Measurements from ENCODE around the gene AADAC.

AADAC gene

DNA sequence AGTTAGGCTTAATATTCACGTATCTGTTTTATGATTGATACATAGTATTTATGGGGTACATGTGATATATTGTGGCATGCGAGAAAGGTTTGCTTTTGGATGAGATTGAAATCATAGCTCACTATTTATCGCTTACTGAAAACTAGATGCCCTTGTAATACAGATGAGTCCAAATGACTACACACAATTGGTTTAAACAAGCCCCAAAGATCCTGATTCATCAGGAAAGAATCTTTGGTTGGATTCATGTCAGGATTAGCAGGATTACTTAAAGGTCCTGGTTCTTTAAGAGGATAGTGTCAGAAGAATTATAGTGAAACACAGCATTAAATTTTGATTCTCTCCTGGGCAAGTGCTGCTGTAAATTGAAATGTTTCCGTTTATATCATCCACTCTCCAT, 18.6 kb upstream of the AADAC start:
- Histone ChIP-seq H3K79me1 (ENCODE audit: low read length) (no peaks in the 10 kb centered on the region), H2AK5ac (ENCODE audit: low read length) (no peak overlapping the region), H2AFZ (ENCODE audit: insufficient read depth, low read length, poor library complexity) (no peak overlapping the region), H3K27me3 (ENCODE audit: insufficient read depth, low read length) (no peaks in the 10 kb centered on the region), H3K27ac (ENCODE audit: low read depth, low read length) (no peak overlapping the region), H3K9ac (ENCODE audit: low read length) (no peak overlapping the region), H3K4me2 (ENCODE audit: low read length) (no peak overlapping the region), H3K36me3 (ENCODE audit: control insufficient read depth in 1 of 2, insufficient read depth in 2 of 2, low read length in 2 of 2) (no peaks in the 10 kb centered on the region), H3K4ac (ENCODE audit: low read depth, low read length) (no peak overlapping the region), H2BK5ac (ENCODE audit: low read depth, low read length, poor library complexity) (no peak overlapping the region), H3K18ac (ENCODE audit: low read length) (no peak overlapping the region), H3K23ac (ENCODE audit: low read length) (no peak overlapping the region), H2BK12ac (ENCODE audit: low read length) (no peak overlapping the region), H4K91ac (ENCODE audit: low read depth, low read length) (no peak overlapping the region), H4K8ac (ENCODE audit: low read depth, low read length) (no peak overlapping the region), H3K4me3 (ENCODE audit: low read depth, low read length) (no peak overlapping the region), H3K79me2 (ENCODE audit: control insufficient read depth, insufficient read depth, low read length, poor library complexity) (no peaks in the 10 kb centered on the region), H3K14ac (ENCODE audit: low read length) (no peak overlapping the region), H2BK120ac (ENCODE audit: insufficient read depth, low read length, poor library complexity) (no peak overlapping the region), H4K12ac (ENCODE audit: low read depth, low read length) (no peak overlapping the region), H3K4me1 (ENCODE audit: control insufficient read depth in 1 of 2, insufficient read depth in 2 of 2, low read length in 2 of 2) (no peaks in the 10 kb centered on the region), H3K9me3 (ENCODE audit: insufficient read depth, low read depth, low read length) (no peaks in the 10 kb centered on the region)
- DNase-seq, result peak in 1 of 2 donors; percentile 58
- 100% methylated on average over 1 of the region's 4 CpGs for WGBS (ENCODE audit: extremely low coverage, insufficient coverage, insufficient read length)

- no peaks in the 10 kb centered on the region for H3K79me1 ChIP-seq (ENCODE audit: low read length)
- H3K18ac ChIP-seq (ENCODE audit: low read length), result no peak overlapping the region
- no peak overlapping the region for H4K91ac ChIP-seq (ENCODE audit: low read depth, low read length)
- H3K4me2 ChIP-seq (ENCODE audit: low read length), result no peak overlapping the region
- no peaks in the 10 kb centered on the region for H3K79me2 ChIP-seq (ENCODE audit: control insufficient read depth, insufficient read depth, low read length, poor library complexity)
- no peak overlapping the region for H3K9ac ChIP-seq (ENCODE audit: low read length)
- no peak overlapping the region for H2AFZ ChIP-seq (ENCODE audit: insufficient read depth, low read length, poor library complexity)
- no peak overlapping the region for H2BK12ac ChIP-seq (ENCODE audit: low read length)
- H3K4me3 ChIP-seq (ENCODE audit: low read depth, low read length), result no peak overlapping the region
- DNase-seq, result peak in 1 of 2 donors; percentile 14
- no peak overlapping the region for H3K14ac ChIP-seq (ENCODE audit: low read length)
- H3K23ac ChIP-seq (ENCODE audit: low read length), result no peak overlapping the region
- H2BK120ac ChIP-seq (ENCODE audit: insufficient read depth, low read length, poor library complexity), result no peak overlapping the region
- no peak overlapping the region for H3K4ac ChIP-seq (ENCODE audit: low read depth, low read length)
- H2BK5ac ChIP-seq (ENCODE audit: low read depth, low read length, poor library complexity), result no peak overlapping the region
- H4K12ac ChIP-seq (ENCODE audit: low read depth, low read length), result no peak overlapping the region
- H3K27ac ChIP-seq (ENCODE audit: low read depth, low read length), result no peak overlapping the region
- no peak overlapping the region for H4K8ac ChIP-seq (ENCODE audit: low read depth, low read length)
- no peak overlapping the region for H2AK5ac ChIP-seq (ENCODE audit: low read length)
- no peaks in the 10 kb centered on the region for H3K27me3 ChIP-seq (ENCODE audit: insufficient read depth, low read length)
- H3K4me1 ChIP-seq (ENCODE audit: control insufficient read depth in 1 of 2, insufficient read depth in 2 of 2, low read length in 2 of 2), result no peaks in the 10 kb centered on the region
- no CpG with 5 or more reads among the region's 1 CpG for WGBS (ENCODE audit: extremely low coverage, insufficient coverage, insufficient read length)
- no peaks in the 10 kb centered on the region for H3K9me3 ChIP-seq (ENCODE audit: insufficient read depth, low read depth, low read length)
- no peaks in the 10 kb centered on the region for H3K36me3 ChIP-seq (ENCODE audit: control insufficient read depth in 1 of 2, insufficient read depth in 2 of 2, low read length in 2 of 2)
Observed at GRCh38 chr3:151796105-151796680, 17.7 kb upstream of the AADAC start.

DNA sequence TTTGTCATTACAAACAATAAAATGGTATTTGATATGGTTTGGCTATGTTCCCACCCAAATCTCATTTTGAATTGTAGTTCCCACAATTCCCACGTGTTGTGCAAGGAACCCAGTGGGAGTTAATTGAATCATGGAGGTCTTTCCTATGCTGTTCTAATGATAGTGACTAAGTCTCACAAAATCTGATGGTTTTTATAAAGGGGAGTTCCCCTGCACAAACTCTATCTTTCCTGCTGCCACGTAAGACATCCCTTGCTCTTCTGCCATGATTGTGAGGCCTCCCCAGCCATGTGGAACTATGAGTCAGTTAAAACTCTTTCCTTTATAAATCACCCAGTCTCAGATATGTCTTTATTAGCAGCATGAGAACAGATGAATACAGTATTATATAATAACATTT, 15.4 kb upstream of the AADAC start:
- H3K18ac ChIP-seq (ENCODE audit: low read length), result no peak overlapping the region
- no peaks in the 10 kb centered on the region for H3K36me3 ChIP-seq (ENCODE audit: control insufficient read depth in 1 of 2, insufficient read depth in 2 of 2, low read length in 2 of 2)
- no peak overlapping the region for H2BK120ac ChIP-seq (ENCODE audit: insufficient read depth, low read length, poor library complexity)
- no peak overlapping the region for H4K12ac ChIP-seq (ENCODE audit: low read depth, low read length)
- H3K79me2 ChIP-seq (ENCODE audit: control insufficient read depth, insufficient read depth, low read length, poor library complexity), result no peaks in the 10 kb centered on the region
- H3K27ac ChIP-seq (ENCODE audit: low read depth, low read length), result no peak overlapping the region
- no peak overlapping the region for H4K8ac ChIP-seq (ENCODE audit: low read depth, low read length)
- H4K91ac ChIP-seq (ENCODE audit: low read depth, low read length), result no peak overlapping the region
- no peaks in the 10 kb centered on the region for H3K4me1 ChIP-seq (ENCODE audit: control insufficient read depth in 1 of 2, insufficient read depth in 2 of 2, low read length in 2 of 2)
- no peak overlapping the region for H3K9ac ChIP-seq (ENCODE audit: low read length)
- no peaks in the 10 kb centered on the region for H3K9me3 ChIP-seq (ENCODE audit: insufficient read depth, low read depth, low read length)
- H2BK12ac ChIP-seq (ENCODE audit: low read length), result no peak overlapping the region
- no peak overlapping the region for H3K23ac ChIP-seq (ENCODE audit: low read length)
- H3K4me3 ChIP-seq (ENCODE audit: low read depth, low read length), result no peak overlapping the region
- no peak overlapping the region for H2AFZ ChIP-seq (ENCODE audit: insufficient read depth, low read length, poor library complexity)
- no peak overlapping the region for H3K4me2 ChIP-seq (ENCODE audit: low read length)
- H2BK5ac ChIP-seq (ENCODE audit: low read depth, low read length, poor library complexity), result no peak overlapping the region
- no peak overlapping the region for H3K4ac ChIP-seq (ENCODE audit: low read depth, low read length)
- no peaks in the 10 kb centered on the region for H3K79me1 ChIP-seq (ENCODE audit: low read length)
- no peak overlapping the region for H3K14ac ChIP-seq (ENCODE audit: low read length)
- DNase-seq, result no peak
- no peak overlapping the region for H2AK5ac ChIP-seq (ENCODE audit: low read length)
- no peaks in the 10 kb centered on the region for H3K27me3 ChIP-seq (ENCODE audit: insufficient read depth, low read length)
- no CpG with 5 or more reads among the region's 2 CpGs for WGBS (ENCODE audit: extremely low coverage, insufficient coverage, insufficient read length)

- no peak overlapping the region for H2BK5ac ChIP-seq (ENCODE audit: low read depth, low read length, poor library complexity)
- no peak overlapping the region for H3K23ac ChIP-seq (ENCODE audit: low read length)
- H3K4me2 ChIP-seq (ENCODE audit: low read length), result no peak overlapping the region
- H2AK5ac ChIP-seq (ENCODE audit: low read length), result no peak overlapping the region
- no CpG with 5 or more reads among the region's 2 CpGs for WGBS (ENCODE audit: extremely low coverage, insufficient coverage, insufficient read length)
- DNase-seq, result no peak
- H3K79me1 ChIP-seq (ENCODE audit: low read length), result no peaks in the 10 kb centered on the region
- H4K8ac ChIP-seq (ENCODE audit: low read depth, low read length), result no peak overlapping the region
- no peaks in the 10 kb centered on the region for H3K36me3 ChIP-seq (ENCODE audit: control insufficient read depth in 1 of 2, insufficient read depth in 2 of 2, low read length in 2 of 2)
- no peak overlapping the region for H4K12ac ChIP-seq (ENCODE audit: low read depth, low read length)
- H2AFZ ChIP-seq (ENCODE audit: insufficient read depth, low read length, poor library complexity), result no peak overlapping the region
- no peak overlapping the region for H3K4ac ChIP-seq (ENCODE audit: low read depth, low read length)
- no peak overlapping the region for H3K4me3 ChIP-seq (ENCODE audit: low read depth, low read length)
- no peaks in the 10 kb centered on the region for H3K27me3 ChIP-seq (ENCODE audit: insufficient read depth, low read length)
- H3K9me3 ChIP-seq (ENCODE audit: insufficient read depth, low read depth, low read length), result no peaks in the 10 kb centered on the region
- H3K4me1 ChIP-seq (ENCODE audit: control insufficient read depth in 1 of 2, insufficient read depth in 2 of 2, low read length in 2 of 2), result no peaks in the 10 kb centered on the region
- H3K79me2 ChIP-seq (ENCODE audit: control insufficient read depth, insufficient read depth, low read length, poor library complexity), result no peaks in the 10 kb centered on the region
- no peak overlapping the region for H2BK12ac ChIP-seq (ENCODE audit: low read length)
- no peak overlapping the region for H3K18ac ChIP-seq (ENCODE audit: low read length)
- no peak overlapping the region for H3K27ac ChIP-seq (ENCODE audit: low read depth, low read length)
- H3K14ac ChIP-seq (ENCODE audit: low read length), result no peak overlapping the region
- no peak overlapping the region for H3K9ac ChIP-seq (ENCODE audit: low read length)
- H2BK120ac ChIP-seq (ENCODE audit: insufficient read depth, low read length, poor library complexity), result no peak overlapping the region
- no peak overlapping the region for H4K91ac ChIP-seq (ENCODE audit: low read depth, low read length)
Observed at GRCh38 chr3:151800431-151800830, 13.5 kb upstream of the AADAC start.
